Pericardium fibroblast (primary cell): Measurements from ENCODE around the gene SEPTIN14. TPM values are rescaled to one million over a fixed set of nuclear protein-coding genes. Genes with fewer than 3 reads are reported as not detected.

Experiments used
- total RNA-seq: library from RNA; depleted of rRNA; stranded (reverse); fragments of >200 nt; gene quantifications from 2 replicates; pipeline ENCODE4 v1.2.3, GENCODE V29; 2015

Gene SEPTIN14
- not detected in 2 replicates for total RNA-seq

GRCh38 chr7:55862652-55863051, at the start of gene SEPTIN14:
Gene SEPTIN14 (minus strand): TSS chr7:55862752. CDS start chr7:55861996, 756 bp downstream.

Other genes with a start within 250 kb of the SEPTIN14 start
- 0.77 and 2.7 TPM in 2 replicates for gene ZNF713, start 24.7 kb upstream of the SEPTIN14 start, total RNA-seq
- 12.0 and 12.9 TPM in 2 replicates for gene MRPS17, start 89.1 kb upstream of the SEPTIN14 start, total RNA-seq
- gene NIPSNAP2, start 101.8 kb upstream of the SEPTIN14 start, total RNA-seq = 35.8 and 55.8 TPM in 2 replicates
- gene PSPH, start 188.7 kb upstream of the SEPTIN14 start, total RNA-seq = 38.5 and 69.6 TPM in 2 replicates
- gene CCT6A, start 189.0 kb upstream of the SEPTIN14 start, total RNA-seq = 76.1 and 92.5 TPM in 2 replicates
- gene SUMF2, start 201.5 kb upstream of the SEPTIN14 start, total RNA-seq = 130 and 163 TPM in 2 replicates
- 0.09 and 0.12 TPM in 2 replicates for gene PHKG1, start 230.2 kb upstream of the SEPTIN14 start, total RNA-seq
- 339 and 391 TPM in 2 replicates for gene CHCHD2, start 243.7 kb upstream of the SEPTIN14 start, total RNA-seq